ENCODE data around the gene CCDC32.

CCDC32 gene

GRCh38 chr15:40510201-40510600 lies 54.6 kb downstream of the CCDC32 start:
- Histone ChIP-seq H3K27ac (no peak overlapping the region), H3K79me2 (ENCODE audit: insufficient read depth, low read depth) (no peaks in the 10 kb centered on the region), H3K9ac (no peak overlapping the region), H3K27me3 (ENCODE audit: insufficient read depth, low read depth) (peaks cover 2% of the 10 kb centered on the region; the same call in 1 of the 2 replicates), H3K36me3 (ENCODE audit: insufficient read depth) (no peaks in the 10 kb centered on the region), H3K4me1 (ENCODE audit: low read depth, poor library complexity, severe bottlenecking) (peaks cover 13% of the 10 kb centered on the region), H2AFZ (ENCODE audit: low read depth) (no peak overlapping the region), H4K20me1 (ENCODE audit: insufficient read depth) (no peaks in the 10 kb centered on the region), H3K4me2 (no peak overlapping the region), H3K4me3 (IDR thresholded peaks at IDR 0.05; ENCODE audit: insufficient read depth, low read depth, low read length) (no peak overlapping the region)
- TF ChIP-seq CTCF (conservative IDR thresholded peaks at IDR 0.05; ENCODE audit: low read depth, low read length), result no peak

- H3K36me3 ChIP-seq (ENCODE audit: insufficient read depth), result no peaks in the 10 kb centered on the region
- H3K9ac ChIP-seq, result no peak overlapping the region
- no peaks in the 10 kb centered on the region for H4K20me1 ChIP-seq (ENCODE audit: insufficient read depth)
- H3K79me2 ChIP-seq (ENCODE audit: insufficient read depth, low read depth), result no peaks in the 10 kb centered on the region
- peaks cover 13% of the 10 kb centered on the region for H3K4me1 ChIP-seq (ENCODE audit: low read depth, poor library complexity, severe bottlenecking)
- H3K27me3 ChIP-seq (ENCODE audit: insufficient read depth, low read depth), result peaks cover 2% of the 10 kb centered on the region; the same call in 1 of the 2 replicates
- H3K4me2 ChIP-seq, result no peak overlapping the region
- no peak overlapping the region for H2AFZ ChIP-seq (ENCODE audit: low read depth)
- no peak for TF ChIP-seq CTCF (conservative IDR thresholded peaks at IDR 0.05; ENCODE audit: low read depth, low read length)
- no peak overlapping the region for H3K4me3 ChIP-seq (IDR thresholded peaks at IDR 0.05; ENCODE audit: insufficient read depth, low read depth, low read length)
- no peak overlapping the region for H3K27ac ChIP-seq
Observed at GRCh38 chr15:40508216-40508615, 56.6 kb downstream of the CCDC32 start.

GRCh38 chr15:40506964-40507571 lies 57.8 kb downstream of the CCDC32 start:
- Histone ChIP-seq H3K79me2 (ENCODE audit: insufficient read depth, low read depth) (no peaks in the 10 kb centered on the region), H3K4me3 (IDR thresholded peaks at IDR 0.05; ENCODE audit: insufficient read depth, low read depth, low read length) (no peak overlapping the region), H3K27ac (no peak overlapping the region), H3K9ac (no peak overlapping the region; the same call in 1 of the 2 replicates), H2AFZ (ENCODE audit: low read depth) (peak overlapping the region; percentile 84), H3K36me3 (ENCODE audit: insufficient read depth) (no peaks in the 10 kb centered on the region), H3K27me3 (ENCODE audit: insufficient read depth, low read depth) (peaks cover 2% of the 10 kb centered on the region; the same call in 1 of the 2 replicates), H3K4me2 (peak overlapping the region; percentile 63), H3K4me1 (ENCODE audit: low read depth, poor library complexity, severe bottlenecking) (peaks cover 13% of the 10 kb centered on the region), H4K20me1 (ENCODE audit: insufficient read depth) (no peaks in the 10 kb centered on the region)
- TF ChIP-seq CTCF (conservative IDR thresholded peaks at IDR 0.05; ENCODE audit: low read depth, low read length), result peak; percentile 60; the same call in 1 of the 2 replicates

Measured in KMS-11 (cell line).